T-cell (primary cell): ENCODE results near the gene TMEM271. TPM values are rescaled to one million over a fixed set of nuclear protein-coding genes. Genes with fewer than 3 reads are reported as not detected.

Experiments
- ATAC-seq, 4 experiments: fragments of 200-7000 bp in 3 of 4; fragments of 150-1000 bp in 1 of 4; cut with Tn5 transposase; replicated peaks in 1 of 4; 1 replicate in 3 of 4; 2 replicates in 1 of 4; pipeline ENCODE4 v1.10.0; 2021; ENCODE audit warnings: moderate library complexity in 3 of 4, mild to moderate bottlenecking in 2 of 4, moderate number of reproducible peaks in 1 of 4
- CTCF ChIA-PET, 2 donors: fragments of 300-600 bp; sonication (Branson Sonifier 250); formaldehyde crosslinking; loops; one replicate each; lab custom pipeline; 2022; ENCODE audit warnings: antibody characterized with exemption in 2 of 2; lab: Charles Lee
- POLR2A ChIA-PET, 2 donors: fragments of 300-600 bp; sonication (Branson Sonifier 250); formaldehyde crosslinking; loops; one replicate each; lab custom pipeline; 2022; ENCODE audit warnings: antibody characterized with exemption in 2 of 2; lab: Charles Lee
- DNase-seq, 35 experiments: peaks; one replicate each; pipeline versions ENCODE4 v3.0.0 to v3.0.0-alpha.2; 2013 to 2023
- H3K27ac ChIP-seq: one replicate; pipeline ENCODE4 v1.5.1; 2013; ENCODE audit warnings: low read length
- H3K27me3 ChIP-seq, 2 experiments: replicated peaks in 1 of 2; 1 replicate in 1 of 2; 2 replicates in 1 of 2; pipeline versions ENCODE4 v1.6.1 to v1.7.0; 2013; ENCODE audit warnings: low read length in 1 of 2, mixed read lengths in 1 of 2; ENCODE audit not compliant: control insufficient read depth in 2 of 2, insufficient read depth in 2 of 2; ENCODE audit errors: extremely low read depth in 1 of 2
- H3K36me3 ChIP-seq, 2 donors: 1 replicate in 1 of 2; 2 replicates in 1 of 2; pipeline versions ENCODE4 v1.6.1 to v1.7.0; 2013; ENCODE audit warnings: low read length in 1 of 2; ENCODE audit not compliant: control insufficient read depth in 2 of 2, insufficient read depth in 1 of 2; ENCODE audit errors: extremely low read depth in 1 of 2
- H3K4me1 ChIP-seq, 2 experiments: 1 replicate in 1 of 2; 2 replicates in 1 of 2; pipeline versions ENCODE4 v1.6.1 to v1.7.0; 2013; ENCODE audit warnings: low read length in 2 of 2, mixed read lengths in 1 of 2; ENCODE audit not compliant: insufficient read depth in 2 of 2, control insufficient read depth in 1 of 2; ENCODE audit errors: extremely low read depth in 1 of 2
- H3K4me3 ChIP-seq, 2 donors: 1 replicate in 1 of 2; 2 replicates in 1 of 2; pipeline versions ENCODE4 v1.5.1 to v1.7.0; 2013; ENCODE audit warnings: mild to moderate bottlenecking in 2 of 2, low read length in 1 of 2, moderate library complexity in 1 of 2; ENCODE audit not compliant: control insufficient read depth in 1 of 2; ENCODE audit errors: extremely low read depth in 1 of 2
- H3K9me3 ChIP-seq: 2 replicates; pipeline ENCODE4 v1.7.0; 2013
- H3K27ac Mint-ChIP-seq, 2 donors: one replicate each; pipeline ENCODE4 v1.8.0; 2020 to 2021; ENCODE audit warnings: mild to moderate bottlenecking in 2 of 2, mixed read lengths in 2 of 2
- H3K27me3 Mint-ChIP-seq, 2 donors: one replicate each; pipeline ENCODE4 v1.8.0; 2021 to 2022; ENCODE audit warnings: mixed read lengths in 2 of 2
- H3K36me3 Mint-ChIP-seq: one replicate; pipeline ENCODE4 v1.8.0; 2021; ENCODE audit warnings: mixed read lengths
- H3K4me1 Mint-ChIP-seq, 3 donors: one replicate each; pipeline ENCODE4 v1.8.0; 2020 to 2022; ENCODE audit warnings: mixed read lengths in 3 of 3, mild to moderate bottlenecking in 1 of 3
- H3K4me3 Mint-ChIP-seq, 3 donors: one replicate each; pipeline ENCODE4 v1.8.0; 2020 to 2022; ENCODE audit warnings: mild to moderate bottlenecking in 3 of 3, mixed read lengths in 3 of 3, moderate library complexity in 3 of 3
- H3K9me3 Mint-ChIP-seq, 3 donors: one replicate each; pipeline ENCODE4 v1.8.0; 2020 to 2022; ENCODE audit warnings: mixed read lengths in 3 of 3
- WGBS: methylation state at CpG from one replicate; pipeline ENCODE4 v1.1.5; 2013; ENCODE audit warnings: missing lambda C conversion rate; ENCODE audit not compliant: insufficient coverage; 5-methylcytosine and 5-hydroxymethylcytosine counted together
- total RNA-seq, 35 experiments: library from RNA in 6 of 35; stranded (reverse) in 6 of 35; fragments of 120-200 nt in 1 of 35; gene quantifications; one replicate each; pipeline versions ENCODE4 v1.2.1 to v1.2.4 and lab custom pipeline; 2013 to 2026

The TMEM271 gene
- total RNA-seq, 5 donors from 2014 or later (not counting 1 experiment from before 2014, with no cell fraction given), result not detected

DNA sequence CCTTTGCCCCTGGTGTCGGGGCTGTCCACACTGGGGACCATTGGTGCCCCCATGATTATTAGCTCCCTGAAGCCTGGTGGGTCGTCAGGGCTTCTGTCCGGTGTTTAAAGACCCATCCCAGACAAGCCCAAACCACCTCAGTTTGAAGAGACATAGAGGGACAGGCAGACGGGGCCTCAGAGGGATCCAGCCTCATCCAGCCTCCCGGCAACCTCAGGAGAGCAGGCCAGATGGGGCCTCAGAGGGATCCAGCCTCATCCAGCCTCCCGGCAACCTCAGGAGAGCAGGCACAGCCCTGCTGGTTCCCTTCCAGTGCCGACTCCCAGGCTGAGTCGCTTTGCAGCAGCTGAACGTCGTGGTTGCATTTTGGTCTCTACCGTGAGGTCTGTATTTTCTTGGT, 45.0 kb downstream of the TMEM271 start:
- Histone ChIP-seq H3K9me3 (no peaks in the 10 kb centered on the region), H3K4me1 (no peaks in the 10 kb centered on the region), H3K36me3 (peaks cover 23 to 54% of the 10 kb centered on the region in 2 donors), H3K27me3 (no peaks in the 10 kb centered on the region), H3K27ac (no peak overlapping the region), H3K4me3 (no peak overlapping the region)
- CTCF ChIA-PET, result no interaction called here
- POLR2A ChIA-PET, result no interaction called here
- peaks cover 79% of the 10 kb centered on the region for H3K36me3 Mint-ChIP-seq
- no peak overlapping the region for H3K4me3 Mint-ChIP-seq
- H3K27me3 Mint-ChIP-seq, result no peaks in the 10 kb centered on the region
- peaks cover 0 to 5% (median 0%) of the 10 kb centered on the region in 3 donors for H3K9me3 Mint-ChIP-seq
- WGBS, result 96% methylated on average over 9 of the region's 11 CpGs
- peaks cover 0 to 1% (median 0%) of the 10 kb centered on the region in 3 donors for H3K4me1 Mint-ChIP-seq
- ATAC-seq (no peak), DNase-seq (no peak)
- H3K27ac Mint-ChIP-seq, result no peak overlapping the region

DNA sequence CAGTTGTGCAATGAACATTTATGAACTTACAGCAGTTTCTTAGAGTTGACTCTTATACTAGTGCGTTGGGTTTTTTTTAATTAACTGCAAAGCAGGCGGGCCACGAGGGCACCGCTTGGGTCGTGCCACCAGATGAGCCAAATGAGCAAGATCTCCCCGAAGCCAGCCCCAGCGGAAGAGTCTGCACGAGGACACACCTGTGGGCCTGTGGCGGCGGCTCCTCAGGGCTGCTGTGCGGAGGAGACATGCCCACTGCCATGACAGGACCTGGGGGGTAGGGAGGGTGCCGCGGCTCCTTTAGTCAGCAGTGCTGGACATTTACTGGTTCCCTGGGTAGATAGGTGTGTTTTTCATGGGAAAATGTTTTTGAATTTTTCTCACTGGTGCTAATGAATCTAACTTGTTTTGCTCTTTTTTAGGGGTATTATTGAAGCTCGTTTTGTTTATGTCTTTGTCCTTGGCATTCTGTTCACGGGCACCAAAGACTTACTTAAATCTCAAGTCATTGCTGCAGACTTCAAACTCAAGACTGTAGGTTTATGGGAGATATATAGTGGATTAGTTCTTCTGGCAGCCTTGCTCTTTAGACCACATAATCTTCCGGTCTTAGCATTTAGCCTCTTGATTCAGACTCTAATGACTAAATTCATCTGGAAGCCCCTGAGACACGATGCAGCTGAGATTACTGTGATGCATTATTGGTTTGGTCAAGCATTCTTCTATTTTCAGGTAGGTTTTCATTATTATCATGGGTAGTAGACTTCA, 45.9 kb downstream of the TMEM271 start:
- Histone ChIP-seq H3K4me1 (no peaks in the 10 kb centered on the region), H3K9me3 (no peaks in the 10 kb centered on the region), H3K27ac (no peak overlapping the region), H3K36me3 (peaks cover 20 to 57% of the 10 kb centered on the region in 2 donors), H3K27me3 (no peaks in the 10 kb centered on the region), H3K4me3 (no peak overlapping the region)
- Mint-ChIP-seq H3K9me3 (peaks cover 0 to 5% (median 0%) of the 10 kb centered on the region in 3 donors), H3K27me3 (no peaks in the 10 kb centered on the region), H3K4me1 (peaks cover 0 to 1% (median 0%) of the 10 kb centered on the region in 3 donors), H3K36me3 (peaks cover 77% of the 10 kb centered on the region), H3K4me3 (no peak overlapping the region), H3K27ac (no peak overlapping the region)
- ATAC-seq, result no peak
- CTCF ChIA-PET, result no interaction called here
- POLR2A ChIA-PET, result no interaction called here
- WGBS, result 91% methylated on average over 13 of the region's 17 CpGs
- DNase-seq, result no peak

DNA sequence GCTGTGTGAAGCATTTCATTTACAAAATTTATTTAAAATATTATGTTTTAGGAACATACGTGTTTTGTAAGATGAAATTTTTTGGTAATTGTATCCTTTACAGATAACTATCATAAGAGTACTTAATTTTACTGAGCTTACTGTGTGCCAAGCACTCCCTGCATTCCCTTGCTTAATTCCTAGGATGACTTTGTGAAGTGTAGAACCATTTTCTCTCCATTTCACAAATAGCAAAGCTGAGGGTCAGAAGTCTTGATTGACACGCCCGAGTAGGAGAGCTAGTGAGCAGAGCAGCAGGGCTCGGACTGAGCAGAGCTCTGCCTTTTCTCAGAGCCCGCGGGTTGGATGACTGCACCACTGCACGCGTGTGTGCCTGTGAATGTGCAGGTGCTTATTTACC, 46.5 kb downstream of the TMEM271 start:
- H3K27ac ChIP-seq, result no peak overlapping the region
- POLR2A ChIA-PET, result no interaction called here
- WGBS, result 92% methylated on average over 2 of the region's 8 CpGs
- H3K27me3 ChIP-seq, result no peaks in the 10 kb centered on the region
- peaks cover 0 to 5% (median 0%) of the 10 kb centered on the region in 3 donors for H3K9me3 Mint-ChIP-seq
- H3K4me1 ChIP-seq, result no peaks in the 10 kb centered on the region
- ATAC-seq (no peak), DNase-seq (no peak)
- no peak overlapping the region for H3K4me3 Mint-ChIP-seq
- no peak overlapping the region for H3K4me3 ChIP-seq
- H3K9me3 ChIP-seq, result no peaks in the 10 kb centered on the region
- CTCF ChIA-PET, result no interaction called here
- H3K36me3 Mint-ChIP-seq, result peaks cover 77% of the 10 kb centered on the region
- H3K36me3 ChIP-seq, result peaks cover 17 to 61% of the 10 kb centered on the region in 2 donors
- H3K27ac Mint-ChIP-seq, result no peak overlapping the region
- peaks cover 0 to 1% (median 0%) of the 10 kb centered on the region in 3 donors for H3K4me1 Mint-ChIP-seq
- H3K27me3 Mint-ChIP-seq, result no peaks in the 10 kb centered on the region

DNA sequence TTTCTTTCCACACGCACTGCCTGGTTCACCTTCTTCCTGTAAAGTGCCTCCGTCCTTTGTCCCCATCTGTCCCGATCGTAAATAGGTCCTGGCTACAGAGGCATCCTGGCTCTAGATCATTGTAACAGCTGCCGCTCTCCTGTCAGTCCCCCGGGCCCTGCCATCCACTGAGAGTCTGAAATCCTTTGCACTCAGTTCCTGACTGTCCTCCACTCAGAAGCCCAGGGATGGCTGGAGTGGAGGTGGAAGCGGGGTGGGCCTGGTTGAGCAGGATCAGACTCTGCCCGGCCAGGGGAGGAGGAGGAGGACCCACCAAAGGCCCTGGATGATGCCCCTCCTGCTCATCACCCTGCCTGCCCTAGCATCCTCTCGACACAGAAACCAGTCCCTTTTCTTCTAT, 47.3 kb downstream of the TMEM271 start:
- H3K27me3 Mint-ChIP-seq, result no peaks in the 10 kb centered on the region
- no peaks in the 10 kb centered on the region for H3K27me3 ChIP-seq
- peaks cover 12 to 64% of the 10 kb centered on the region in 2 donors for H3K36me3 ChIP-seq
- ChIA-PET CTCF (no interaction called here), POLR2A (no interaction called here)
- no peak overlapping the region for H3K27ac Mint-ChIP-seq
- H3K36me3 Mint-ChIP-seq, result peaks cover 82% of the 10 kb centered on the region
- no peaks in the 10 kb centered on the region for H3K4me1 ChIP-seq
- peaks cover 0 to 1% (median 0%) of the 10 kb centered on the region in 3 donors for H3K4me1 Mint-ChIP-seq
- H3K27ac ChIP-seq, result no peak overlapping the region
- DNase-seq, result no peak
- WGBS, result 93% methylated on average over 7 of the region's 9 CpGs
- H3K4me3 ChIP-seq, result no peak overlapping the region
- H3K9me3 ChIP-seq, result no peaks in the 10 kb centered on the region
- ATAC-seq, result no peak
- H3K4me3 Mint-ChIP-seq, result no peak overlapping the region
- peaks cover 0 to 5% (median 0%) of the 10 kb centered on the region in 3 donors for H3K9me3 Mint-ChIP-seq

DNA sequence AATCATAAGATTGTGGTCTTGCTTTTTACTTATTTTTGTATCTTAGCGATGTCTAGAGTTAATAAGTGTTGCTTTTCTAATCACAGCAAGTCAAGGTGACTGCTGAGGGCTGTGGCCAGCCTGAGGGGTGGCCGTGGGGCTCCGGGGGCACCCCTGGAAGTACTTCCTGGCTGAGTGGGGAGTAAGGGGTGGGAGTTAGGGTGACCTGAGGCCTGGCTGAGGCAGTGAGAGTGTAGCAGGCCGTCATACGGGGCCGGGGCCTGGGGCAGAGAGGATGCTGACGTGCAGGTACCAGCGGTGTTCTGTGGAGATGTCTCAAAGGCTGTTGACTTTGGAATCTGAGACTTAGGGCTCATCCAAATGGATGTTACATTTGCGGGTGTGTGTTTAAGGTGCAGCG, 47.8 kb downstream of the TMEM271 start:
- H3K4me3 Mint-ChIP-seq, result no peak overlapping the region
- Histone ChIP-seq H3K4me3 (no peak overlapping the region), H3K27ac (no peak overlapping the region), H3K36me3 (peaks cover 10 to 64% of the 10 kb centered on the region in 2 donors), H3K4me1 (no peaks in the 10 kb centered on the region), H3K9me3 (no peaks in the 10 kb centered on the region), H3K27me3 (no peaks in the 10 kb centered on the region)
- DNase-seq, result no peak
- ChIA-PET POLR2A (no interaction called here), CTCF (no interaction called here)
- peaks cover 0 to 5% (median 0%) of the 10 kb centered on the region in 3 donors for H3K9me3 Mint-ChIP-seq
- no peaks in the 10 kb centered on the region for H3K27me3 Mint-ChIP-seq
- WGBS, result 95% methylated on average over 6 of the region's 10 CpGs
- no peak overlapping the region for H3K27ac Mint-ChIP-seq
- ATAC-seq, result no peak
- peaks cover 84% of the 10 kb centered on the region for H3K36me3 Mint-ChIP-seq
- peaks cover 0 to 1% (median 0%) of the 10 kb centered on the region in 3 donors for H3K4me1 Mint-ChIP-seq

DNA sequence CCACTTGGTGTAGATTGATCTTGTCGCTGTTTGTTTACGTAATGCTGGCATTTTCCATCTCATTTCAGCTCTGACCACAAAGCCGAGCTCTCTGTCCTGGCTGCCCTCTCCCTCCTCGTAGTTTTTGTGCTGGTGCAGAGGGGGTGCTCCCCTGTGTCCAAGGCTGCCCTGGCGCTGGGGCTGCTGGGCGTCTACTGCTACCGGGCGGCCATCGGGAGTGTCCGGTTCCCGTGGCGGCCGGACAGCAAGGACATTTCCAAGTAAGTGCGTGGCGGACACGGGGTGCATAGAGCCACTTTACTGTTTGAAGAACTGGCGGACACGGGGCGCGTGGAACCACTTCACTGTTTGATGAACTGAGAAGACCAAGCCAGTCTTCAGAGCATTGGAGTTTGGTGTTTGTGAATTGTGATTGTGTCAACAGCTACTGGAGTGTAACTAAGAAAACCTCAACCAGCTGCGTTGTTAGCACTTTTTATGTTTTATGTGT, 49.1 kb downstream of the TMEM271 start:
- no peaks in the 10 kb centered on the region for H3K9me3 ChIP-seq
- DNase-seq (no peak), ATAC-seq (no peak)
- Mint-ChIP-seq H3K27ac (no peak overlapping the region), H3K4me3 (no peak overlapping the region), H3K27me3 (no peaks in the 10 kb centered on the region), H3K4me1 (no peaks in the 10 kb centered on the region), H3K9me3 (no peaks in the 10 kb centered on the region), H3K36me3 (peaks cover 84% of the 10 kb centered on the region)
- no peak overlapping the region for H3K27ac ChIP-seq
- no peaks in the 10 kb centered on the region for H3K27me3 ChIP-seq
- WGBS, result 97% methylated on average over 17 of the region's 21 CpGs
- H3K4me3 ChIP-seq, result no peak overlapping the region
- ChIA-PET CTCF (interaction anchor here in 1 of 2 donors (0.7 kb wide), 1 partner anchor 99 kb away, joined by 5 read pairs; no protein-coding TSS in a partner anchor), POLR2A (no interaction called here)
- peaks cover 20 to 68% of the 10 kb centered on the region in 2 donors for H3K36me3 ChIP-seq
- H3K4me1 ChIP-seq, result no peaks in the 10 kb centered on the region
